Measurements from ENCODE around the gene MRPL53.

MRPL53 gene

DNA sequence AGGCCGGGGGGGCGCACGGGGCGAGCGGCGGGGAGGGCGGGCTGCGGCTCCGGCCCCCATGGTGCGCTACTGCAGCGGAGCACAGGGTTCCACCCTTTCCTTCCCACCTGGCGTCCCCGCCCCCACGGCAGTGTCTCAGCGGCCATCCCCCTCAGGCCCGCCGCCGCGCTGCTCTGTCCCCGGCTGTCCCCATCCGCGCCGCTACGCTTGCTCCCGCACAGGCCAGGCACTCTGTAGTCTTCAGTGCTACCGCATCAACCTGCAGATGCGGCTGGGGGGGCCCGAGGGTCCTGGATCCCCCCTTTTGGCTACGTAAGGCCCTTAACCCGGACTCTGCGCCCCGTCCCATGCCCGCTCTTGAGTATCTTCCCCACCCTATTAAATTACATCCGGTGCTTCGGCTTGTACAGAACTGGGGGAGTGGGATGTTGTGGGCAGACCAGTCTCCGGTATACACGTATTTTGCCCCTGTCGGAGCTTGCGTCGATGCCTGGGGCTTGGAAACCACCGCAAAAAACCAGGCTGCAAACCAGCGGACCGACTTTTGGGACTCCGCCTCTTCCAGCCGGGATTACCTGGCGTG lies 14.8 kb downstream of the MRPL53 start:
- H3K27ac ChIP-seq, result peak overlapping the region; percentile 81
- TF ChIP-seq CTCF (conservative IDR thresholded peaks at IDR 0.05), result no peak
- TF ChIP-seq ZFX (IDR thresholded peaks at IDR 0.05), result no peak

GRCh38 chr2:74457129-74457548 lies 15.3 kb downstream of the MRPL53 start:
- TF ChIP-seq ZFX (IDR thresholded peaks at IDR 0.05), result no peak
- TF ChIP-seq CTCF (conservative IDR thresholded peaks at IDR 0.05), result no peak
- peak overlapping the region; percentile 81 for H3K27ac ChIP-seq

GRCh38 chr2:74454654-74455511 lies 17.6 kb downstream of the MRPL53 start, which contains the start of gene INO80B:
Gene INO80B (plus strand): TSS chr2:74455087. CDS start chr2:74455117, 30 bp downstream.
- TF ChIP-seq CTCF (conservative IDR thresholded peaks at IDR 0.05) (no peak), ZFX (IDR thresholded peaks at IDR 0.05) (no peak)
- H3K27ac ChIP-seq, result peak within 1 kb of the TSS; percentile 60

DNA sequence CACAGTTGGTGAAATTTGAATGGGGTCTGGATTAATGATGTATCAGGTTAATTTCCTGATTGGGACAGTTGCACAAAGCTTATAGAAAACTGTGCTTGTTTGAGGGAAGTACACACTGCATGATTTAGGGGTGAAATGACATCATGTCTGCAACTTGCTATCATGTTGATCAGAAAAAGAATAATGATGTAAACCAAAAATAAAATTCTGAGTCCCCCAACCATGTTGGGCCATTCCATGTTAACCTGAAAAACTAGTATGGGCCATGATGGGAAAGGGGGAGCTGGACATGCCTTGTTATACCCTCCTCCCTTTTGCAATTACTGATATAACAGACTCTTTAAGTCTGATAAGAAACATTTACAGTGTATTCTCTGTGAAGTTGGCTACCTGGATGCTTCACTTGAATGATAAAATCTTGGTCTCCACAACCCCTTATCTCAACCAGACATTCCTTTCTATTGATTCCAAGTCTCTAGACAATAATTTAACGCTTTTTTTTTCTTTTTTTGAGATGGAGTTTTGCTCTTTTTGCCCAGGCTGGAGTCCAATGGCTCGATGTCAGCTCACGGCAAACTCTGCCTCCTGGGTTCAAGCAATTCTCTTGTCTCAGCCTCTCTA lies 21.8 kb downstream of the MRPL53 start:
- H3K27ac ChIP-seq, result no peak overlapping the region

GRCh38 chr2:74448771-74449170 lies 23.7 kb downstream of the MRPL53 start:
- no peak overlapping the region for H3K27ac ChIP-seq
- TF ChIP-seq ZFX (IDR thresholded peaks at IDR 0.05) (no peak), CTCF (conservative IDR thresholded peaks at IDR 0.05) (no peak)

More for the DNA sequence above, 21.8 kb downstream of the MRPL53 start:
- TF ChIP-seq CTCF (conservative IDR thresholded peaks at IDR 0.05) (no peak), ZFX (IDR thresholded peaks at IDR 0.05) (no peak)

DNA sequence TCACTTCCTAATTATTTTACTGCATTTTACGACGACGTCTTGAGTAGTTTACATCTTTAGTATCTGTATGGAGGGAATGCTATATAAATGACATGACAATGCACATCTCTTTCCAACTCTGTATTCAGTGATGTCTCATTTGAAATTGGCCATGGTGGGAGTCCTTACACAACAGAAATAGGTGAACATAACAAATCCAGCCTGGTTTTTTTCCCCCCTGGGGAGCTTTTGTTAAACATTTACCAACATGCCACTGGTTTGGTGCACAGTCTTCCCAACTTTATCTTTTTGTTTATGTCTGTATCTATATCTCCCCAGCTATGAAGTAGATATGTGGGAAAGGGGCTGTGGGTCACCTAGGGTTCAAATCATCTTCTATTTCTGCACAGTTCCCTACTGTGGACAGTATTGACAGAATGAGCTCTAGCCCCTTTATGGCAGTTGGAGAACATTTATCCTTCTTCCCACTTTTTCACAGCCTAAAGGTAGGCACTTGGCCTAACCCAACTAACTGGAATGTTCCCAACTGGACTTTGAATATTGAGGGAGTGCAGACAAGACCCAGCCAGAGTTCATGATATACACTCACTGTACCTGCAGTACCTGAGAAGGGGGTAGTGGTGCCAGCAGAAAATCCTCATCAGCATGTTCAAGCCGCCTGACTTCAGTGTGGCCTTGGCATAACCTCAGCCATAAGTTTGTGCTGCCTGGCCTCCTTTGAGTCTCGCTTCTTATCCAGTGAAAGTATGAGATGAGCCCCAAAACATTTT lies 25.1 kb downstream of the MRPL53 start:
- TF ChIP-seq CTCF (conservative IDR thresholded peaks at IDR 0.05) (no peak), ZFX (IDR thresholded peaks at IDR 0.05) (no peak)
- H3K27ac ChIP-seq, result no peak overlapping the region

Data from C4-2B (cell line).